ENCODE data around the gene PRKCE. TPM values are rescaled to one million over a fixed set of nuclear protein-coding genes. Genes with fewer than 3 reads are reported as not detected.

PRKCE gene
- total RNA-seq, 1 experiment from 2014 or later: 1.3 TPM

- TF ChIP-seq CTCF (conservative IDR thresholded peaks at IDR 0.05): no peak
- Mint-ChIP-seq H3K27me3 (ENCODE audit: low read depth) (peaks cover 1% of the 10 kb centered on the region), H3K27ac (no peak overlapping the region), H3K9me3 (no peaks in the 10 kb centered on the region), H3K36me3 (ENCODE audit: insufficient read depth in 1 of 3, low read depth in 3 of 3) (no peaks in the 10 kb centered on the region), H3K4me3 (no peak overlapping the region), H3K4me1 (peaks cover 2 to 8% of the 10 kb centered on the region in 2 experiments; a peak in 2 of 4 replicates)
- Histone ChIP-seq H2BK12ac (ENCODE audit: insufficient read length, low read depth, low read length) (no peak overlapping the region), H3K4me2 (ENCODE audit: insufficient read depth, insufficient read length, low read length) (no peak overlapping the region), H2AK5ac (ENCODE audit: insufficient read length, low read length) (no peak overlapping the region), H3K4me1 (ENCODE audit: insufficient read depth, low read length) (no peaks in the 10 kb centered on the region), H4K20me1 (ENCODE audit: control insufficient read depth, insufficient read depth, insufficient read length) (no peaks in the 10 kb centered on the region), H4K8ac (replicated peaks; ENCODE audit: insufficient read length, low read depth, low read length) (no peak overlapping the region), H4K5ac (ENCODE audit: insufficient read length, low read depth, low read length) (no peak overlapping the region), H3K79me2 (ENCODE audit: insufficient read depth, low read length) (no peaks in the 10 kb centered on the region), H2AFZ (ENCODE audit: low read length) (no peak overlapping the region), H3K56ac (ENCODE audit: insufficient read length, low read depth, low read length) (no peak overlapping the region), H2BK20ac (ENCODE audit: low read depth, low read length, poor library complexity, severe bottlenecking) (no peak overlapping the region), H4K91ac (ENCODE audit: insufficient read length, low read depth, low read length) (no peak overlapping the region), H3K27ac (ENCODE audit: insufficient read length, low read depth, low read length) (no peak overlapping the region), H3K79me1 (ENCODE audit: insufficient read depth, low read depth, low read length, poor library complexity, severe bottlenecking) (no peaks in the 10 kb centered on the region), H3K23me2 (ENCODE audit: insufficient read length, low read depth, low read length, poor library complexity, severe bottlenecking) (no peaks in the 10 kb centered on the region), H2BK5ac (ENCODE audit: insufficient read length, low read length) (no peak overlapping the region), H3K18ac (ENCODE audit: insufficient read length, low read depth, low read length) (no peak overlapping the region), H3T11ph (ENCODE audit: low read length) (no peak overlapping the region), H3K4ac (ENCODE audit: low read depth, low read length) (no peak overlapping the region), H3K23ac (ENCODE audit: insufficient read length, low read depth, low read length) (no peak overlapping the region), H3K9me3 (ENCODE audit: control insufficient read depth, low read depth, low read length) (no peaks in the 10 kb centered on the region), H2BK15ac (ENCODE audit: low read depth, low read length) (no peak overlapping the region), H3K9ac (ENCODE audit: extremely low read depth, insufficient read length, low read length) (no peak overlapping the region), H3K14ac (ENCODE audit: insufficient read depth, low read length) (no peak overlapping the region), H2BK120ac (ENCODE audit: low read depth, low read length, poor library complexity, severe bottlenecking) (no peak overlapping the region), H3K27me3 (ENCODE audit: insufficient read depth, low read length) (0 out of 2 replicates have a peak, but pooled peaks cover 1% of the 10 kb centered on the region)
- no CpG with 5 or more reads among the region's 3 CpGs for WGBS (ENCODE audit: extremely low coverage, insufficient read length, low lambda C conversion rate)
- no peak for DNase-seq
Observed at GRCh38 chr2:46117994-46118393, 466.5 kb downstream of the PRKCE start.
